SK-N-MC (cell line): Measurements from ENCODE around the gene ANP32A.

Experiments used
- EZH2 ChIP-seq: fragments of 200-600 bp; sonication (generic); IDR thresholded peaks from one replicate; pipeline ENCODE4 v1.6.1; 2017; ENCODE audit warnings: antibody characterized with exemption
- POLR2AphosphoS5 ChIP-seq: IDR thresholded peaks from 2 replicates; pipeline ENCODE4 v1.6.1; 2012; ENCODE audit warnings: mild to moderate bottlenecking, low read depth, low read length, borderline replicate concordance

DNA sequence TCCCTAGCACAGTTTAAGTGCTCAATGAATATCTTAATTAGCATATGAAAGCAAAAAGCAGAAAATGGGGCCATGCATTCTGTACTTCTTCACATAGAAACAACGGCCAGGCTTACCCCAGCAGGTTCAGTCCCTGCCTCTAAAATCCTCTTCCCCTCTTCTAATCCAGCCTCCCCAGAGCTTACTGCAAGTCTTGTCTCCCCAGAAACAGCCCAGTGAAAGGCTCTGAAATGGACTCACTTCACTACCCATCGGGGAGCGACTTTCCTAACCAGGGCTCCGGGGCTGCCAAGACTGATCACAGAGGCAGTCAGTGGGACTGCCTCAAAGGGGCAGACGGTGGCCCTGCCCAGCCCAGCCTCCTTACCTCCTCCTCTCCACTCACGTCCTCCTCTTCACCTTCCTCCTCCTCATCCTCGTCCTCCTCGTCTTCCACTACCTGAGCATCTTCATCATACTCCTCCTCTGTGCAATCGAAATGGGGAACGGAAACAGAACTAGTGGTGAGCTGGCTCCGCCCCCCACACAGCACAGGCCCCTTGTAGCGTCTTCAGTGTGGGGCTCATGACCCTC is 38.0 kb downstream of the ANP32A start:
- no peak for TF ChIP-seq EZH2
- TF ChIP-seq POLR2AphosphoS5 = no peak
